ENCODE data around the gene HTN1.

DNA sequence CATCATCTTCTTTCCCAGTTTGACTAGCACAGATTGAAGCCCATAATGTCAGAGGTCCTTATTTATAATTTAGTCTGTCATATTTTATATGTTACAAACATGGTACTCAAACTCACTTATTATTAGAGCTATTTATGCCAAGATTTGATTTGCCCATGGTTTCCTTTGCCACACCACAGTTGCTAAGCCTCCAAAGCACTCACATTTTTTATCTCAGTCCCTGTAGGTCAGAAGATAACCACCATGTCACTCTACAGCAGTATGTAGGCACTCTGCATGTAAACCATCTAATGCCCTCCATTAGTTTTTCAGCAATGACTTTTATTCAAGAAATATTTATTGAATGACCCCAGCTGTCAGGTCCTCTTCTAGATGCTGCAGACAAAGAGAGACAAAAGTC lies 47.7 kb upstream of the HTN1 start:
- no peak for TF ChIP-seq EZH2phosphoT487 (IDR thresholded peaks at IDR 0.05; ENCODE audit: insufficient read depth, low read depth)
- no peak for TF ChIP-seq EZH2 (IDR thresholded peaks at IDR 0.05; ENCODE audit: insufficient read depth, poor library complexity, severe bottlenecking)

Measured in GM23248 (cell line).